Measurements from ENCODE around the gene AKAP11. TPM values are rescaled to one million over a fixed set of nuclear protein-coding genes. Genes with fewer than 3 reads are reported as not detected.

AKAP11 gene
- total and polyA plus RNA-seq, 9 of the 15 experiments (the other 6 are each of a cell fraction or from before 2014, with no cell fraction given): 2.2 to 31.3 (median 10.9) TPM

DNA sequence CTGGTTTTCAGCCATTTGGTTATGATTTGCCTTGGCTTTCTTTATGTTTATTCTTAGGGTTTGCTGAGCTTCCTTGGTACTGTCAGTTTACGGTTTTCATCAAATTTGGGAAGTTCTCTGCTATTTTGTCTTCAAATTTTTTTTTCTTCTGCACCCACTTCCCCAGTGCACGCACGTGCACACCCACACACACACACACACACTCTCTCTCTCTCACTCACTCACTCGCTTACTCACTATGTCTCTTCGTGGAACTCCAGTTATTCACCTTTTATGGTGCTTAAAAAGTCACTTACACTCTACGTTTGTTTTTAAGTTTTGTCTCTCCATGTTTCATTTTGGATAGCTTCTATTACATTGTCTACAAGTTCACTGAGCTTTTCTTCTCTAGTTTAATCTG, 7.1 kb downstream of the AKAP11 start (continued):
- TF ChIP-seq ZBTB8A (IDR thresholded peaks at IDR 0.05; ENCODE audit: partially characterized antibody) (no peak), ZNF165 (CRISPR knock-in tag; IDR thresholded peaks at IDR 0.05; ENCODE audit: borderline replicate concordance) (no peak), CBFA2T2 (conservative IDR thresholded peaks at IDR 0.05) (no peak), ZNF146 (CRISPR knock-in tag; IDR thresholded peaks at IDR 0.05; ENCODE audit: unreplicated experiment) (no peak), XRCC5 (IDR thresholded peaks at IDR 0.05; ENCODE audit: low read depth, low read length) (no peak), NCOA1 (IDR thresholded peaks at IDR 0.05; ENCODE audit: low read depth) (no peak), CCNT2 (IDR thresholded peaks at IDR 0.05; ENCODE audit: borderline replicate concordance, extremely low read depth, insufficient read length, low read depth, low read length) (no peak), SMARCE1 (IDR thresholded peaks at IDR 0.05) (0 out of 2 replicates have a peak, but pooled peaks have one; percentile 37), GTF2E2 (tag; IDR thresholded peaks at IDR 0.05) (no peak), ZC3H4 (CRISPR knock-in tag; IDR thresholded peaks at IDR 0.05; ENCODE audit: borderline replicate concordance) (no peak), BACH1 (tag; IDR thresholded peaks at IDR 0.05) (no peak), RUNX1 (IDR thresholded peaks at IDR 0.05; ENCODE audit: low read depth) (no peak), RCOR1 (IDR thresholded peaks at IDR 0.05; ENCODE audit: borderline replicate concordance in 1 of 2, low read depth in 2 of 2, low read length in 2 of 2) (no peak), NCOA6 (IDR thresholded peaks at IDR 0.05) (no peak), ZKSCAN3 (CRISPR knock-in tag; IDR thresholded peaks at IDR 0.05) (no peak), NR2C1 (IDR thresholded peaks at IDR 0.05) (no peak), NR2C1 (tag; IDR thresholded peaks at IDR 0.05) (no peak), ZNF133 (CRISPR knock-in tag; IDR thresholded peaks at IDR 0.05) (no peak)
- TF ChIP-seq, protein P1, sequence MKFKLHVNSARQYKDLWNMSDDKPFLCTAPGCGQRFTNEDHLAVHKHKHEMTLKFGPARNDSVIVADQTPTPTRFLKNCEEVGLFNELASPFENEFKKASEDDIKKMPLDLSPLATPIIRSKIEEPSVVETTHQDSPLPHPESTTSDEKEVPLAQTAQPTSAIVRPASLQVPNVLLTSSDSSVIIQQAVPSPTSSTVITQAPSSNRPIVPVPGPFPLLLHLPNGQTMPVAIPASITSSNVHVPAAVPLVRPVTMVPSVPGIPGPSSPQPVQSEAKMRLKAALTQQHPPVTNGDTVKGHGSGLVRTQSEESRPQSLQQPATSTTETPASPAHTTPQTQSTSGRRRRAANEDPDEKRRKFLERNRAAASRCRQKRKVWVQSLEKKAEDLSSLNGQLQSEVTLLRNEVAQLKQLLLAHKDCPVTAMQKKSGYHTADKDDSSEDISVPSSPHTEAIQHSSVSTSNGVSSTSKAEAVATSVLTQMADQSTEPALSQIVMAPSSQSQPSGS (CRISPR knock-in tag; IDR thresholded peaks at IDR 0.05): no peak
- TF ChIP-seq, protein P2, sequence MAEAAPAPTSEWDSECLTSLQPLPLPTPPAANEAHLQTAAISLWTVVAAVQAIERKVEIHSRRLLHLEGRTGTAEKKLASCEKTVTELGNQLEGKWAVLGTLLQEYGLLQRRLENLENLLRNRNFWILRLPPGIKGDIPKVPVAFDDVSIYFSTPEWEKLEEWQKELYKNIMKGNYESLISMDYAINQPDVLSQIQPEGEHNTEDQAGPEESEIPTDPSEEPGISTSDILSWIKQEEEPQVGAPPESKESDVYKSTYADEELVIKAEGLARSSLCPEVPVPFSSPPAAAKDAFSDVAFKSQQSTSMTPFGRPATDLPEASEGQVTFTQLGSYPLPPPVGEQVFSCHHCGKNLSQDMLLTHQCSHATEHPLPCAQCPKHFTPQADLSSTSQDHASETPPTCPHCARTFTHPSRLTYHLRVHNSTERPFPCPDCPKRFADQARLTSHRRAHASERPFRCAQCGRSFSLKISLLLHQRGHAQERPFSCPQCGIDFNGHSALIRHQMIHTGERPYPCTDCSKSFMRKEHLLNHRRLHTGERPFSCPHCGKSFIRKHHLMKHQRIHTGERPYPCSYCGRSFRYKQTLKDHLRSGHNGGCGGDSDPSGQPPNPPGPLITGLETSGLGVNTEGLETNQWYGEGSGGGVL (CRISPR knock-in tag; IDR thresholded peaks at IDR 0.05): no peak
- TF ChIP-seq, protein P3, sequence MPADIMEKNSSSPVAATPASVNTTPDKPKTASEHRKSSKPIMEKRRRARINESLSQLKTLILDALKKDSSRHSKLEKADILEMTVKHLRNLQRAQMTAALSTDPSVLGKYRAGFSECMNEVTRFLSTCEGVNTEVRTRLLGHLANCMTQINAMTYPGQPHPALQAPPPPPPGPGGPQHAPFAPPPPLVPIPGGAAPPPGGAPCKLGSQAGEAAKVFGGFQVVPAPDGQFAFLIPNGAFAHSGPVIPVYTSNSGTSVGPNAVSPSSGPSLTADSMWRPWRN (IDR thresholded peaks at IDR 0.05; ENCODE audit: low read depth): no peak

Data from K562 (cell line).